ENCODE results near the gene CFLAR. TPM values are rescaled to one million over a fixed set of nuclear protein-coding genes. Genes with fewer than 3 reads are reported as not detected.
A peak's percentile ranks its signal among the peaks of the same experiment; 100 is the strongest.

Gene CFLAR
- total RNA-seq: 37.0 to 43.9 TPM (median 40.8 TPM) in 3 replicates

GRCh38 chr2:201116115-201116958 lies at the start of gene CFLAR:
Gene CFLAR, plus strand, starts transcription at chr2:201116164. Its CDS starts 13,702 bp downstream, at chr2:201129866.
- H3K4me1 Mint-ChIP-seq: peaks cover 20% of the 10 kb centered on the region
- peak within 1 kb of the TSS; percentile 85 for H3K4me3 Mint-ChIP-seq
- no peaks in the 10 kb centered on the region for H3K9me3 Mint-ChIP-seq
- H3K27ac Mint-ChIP-seq: peak within 1 kb of the TSS; percentile 97
- no peaks in the 10 kb centered on the region for H3K36me3 Mint-ChIP-seq
- DNase-seq (ENCODE audit: low spot score in 2 of 2, unreplicated experiment in 2 of 2): peak in 1 of 2 experiments; percentile 59
- no peaks in the 10 kb centered on the region for H3K27me3 Mint-ChIP-seq (ENCODE audit: low read depth)
- no peak for TF ChIP-seq CTCF (IDR thresholded peaks at IDR 0.05; ENCODE audit: unreplicated experiment)

GRCh38 chr2:201070948-201071478 lies 45.0 kb upstream of the CFLAR start:
- H3K4me1 Mint-ChIP-seq: peaks cover 31% of the 10 kb centered on the region

GRCh38 chr2:201071479-201072200 lies 44.3 kb upstream of the CFLAR start, which contains the start of the genes HYCC2 and NDUFB3:
Gene HYCC2, minus strand, starts transcription at chr2:201071671. Its CDS starts 47,662 bp downstream, at chr2:201024009.
Gene NDUFB3, plus strand, starts transcription at chr2:201072001. Its CDS starts 6,882 bp downstream, at chr2:201078883.
- peak; percentile 79 to 93 for DNase-seq (ENCODE audit: low spot score in 2 of 2, unreplicated experiment in 2 of 2)
- Mint-ChIP-seq H3K27ac (peak within 1 kb of the TSS; percentile 95), H3K4me1 (peaks cover 31% of the 10 kb centered on the region), H3K27me3 (ENCODE audit: low read depth) (no peaks in the 10 kb centered on the region), H3K9me3 (no peaks in the 10 kb centered on the region), H3K4me3 (peak within 1 kb of the TSS; percentile 90), H3K36me3 (no peaks in the 10 kb centered on the region)
- no peak for TF ChIP-seq CTCF (IDR thresholded peaks at IDR 0.05; ENCODE audit: unreplicated experiment)

More at GRCh38 chr2:201070948-201071478, 45.0 kb upstream of the CFLAR start:
- TF ChIP-seq CTCF (IDR thresholded peaks at IDR 0.05; ENCODE audit: unreplicated experiment): no peak
- H3K4me3 Mint-ChIP-seq: peak overlapping the region; percentile 90
- no peaks in the 10 kb centered on the region for H3K36me3 Mint-ChIP-seq
- H3K9me3 Mint-ChIP-seq: no peaks in the 10 kb centered on the region
- H3K27me3 Mint-ChIP-seq (ENCODE audit: low read depth): no peaks in the 10 kb centered on the region
- DNase-seq (ENCODE audit: low spot score in 2 of 2, unreplicated experiment in 2 of 2): no peak
- H3K27ac Mint-ChIP-seq: peak overlapping the region; percentile 95

GRCh38 chr2:201072201-201072530 lies 43.8 kb upstream of the CFLAR start:
- no peak for TF ChIP-seq CTCF (IDR thresholded peaks at IDR 0.05; ENCODE audit: unreplicated experiment)

GRCh38 chr2:201073071-201073470 lies 42.9 kb upstream of the CFLAR start:
- Mint-ChIP-seq H3K36me3 (no peaks in the 10 kb centered on the region), H3K27me3 (ENCODE audit: low read depth) (no peaks in the 10 kb centered on the region), H3K27ac (no peak overlapping the region), H3K4me1 (peaks cover 31% of the 10 kb centered on the region), H3K9me3 (no peaks in the 10 kb centered on the region), H3K4me3 (peak overlapping the region; percentile 48)
- no peak for TF ChIP-seq CTCF (IDR thresholded peaks at IDR 0.05; ENCODE audit: unreplicated experiment)
- no peak for DNase-seq (ENCODE audit: low spot score in 2 of 2, unreplicated experiment in 2 of 2)

More at GRCh38 chr2:201072201-201072530, 43.8 kb upstream of the CFLAR start:
- Mint-ChIP-seq H3K4me1 (peaks cover 31% of the 10 kb centered on the region), H3K9me3 (no peaks in the 10 kb centered on the region), H3K36me3 (no peaks in the 10 kb centered on the region), H3K27me3 (ENCODE audit: low read depth) (no peaks in the 10 kb centered on the region), H3K27ac (peak overlapping the region; percentile 95), H3K4me3 (peak overlapping the region; percentile 90)
- DNase-seq (ENCODE audit: low spot score in 2 of 2, unreplicated experiment in 2 of 2): no peak
